ENCODE data around the gene PDE11A.
"Not testable (repeated sequence)": the region's sequence is repeated elsewhere in the genome, so short reads cannot be mapped to it uniquely, and the experiment has no call there.

PDE11A gene

DNA sequence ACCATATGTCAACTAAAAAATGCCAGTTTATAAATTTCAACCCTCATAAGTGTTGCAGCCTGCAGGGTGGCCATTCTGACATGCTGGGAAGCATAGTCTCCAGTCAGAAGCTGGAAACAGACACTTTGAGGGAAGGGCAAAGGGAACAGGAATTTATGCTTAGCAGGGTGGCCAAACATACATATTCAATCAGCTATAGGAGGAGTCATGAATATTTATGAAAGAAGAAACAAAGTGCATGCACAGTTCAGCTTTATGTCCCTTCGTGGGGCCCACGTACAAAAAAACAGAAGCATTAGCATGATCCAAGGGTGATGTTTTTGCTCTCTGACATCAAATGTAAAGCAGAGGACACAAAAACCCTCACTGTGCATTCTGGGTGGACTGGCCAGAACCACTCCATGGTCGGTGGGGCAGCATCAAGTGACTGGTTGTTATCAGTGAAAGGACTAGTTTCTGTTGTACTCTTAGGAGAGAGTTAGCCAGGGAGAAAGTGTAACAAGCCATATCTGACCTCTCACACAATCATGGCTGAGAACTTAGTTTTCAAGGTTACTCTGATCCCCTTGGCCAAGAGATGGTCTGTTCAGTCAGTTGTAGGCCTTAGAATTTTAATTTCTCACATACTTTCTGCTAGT, 9.9 kb upstream of the PDE11A start:
- H3K9me3 ChIP-seq (ENCODE audit: severe bottlenecking) = no peaks in the 10 kb centered on the region
- no peaks in the 10 kb centered on the region for H3K27me3 ChIP-seq (ENCODE audit: insufficient read depth, low read depth, severe bottlenecking)
- no peak overlapping the region for H3K4me3 ChIP-seq (ENCODE audit: low read depth, low read length)
- H3K36me3 ChIP-seq = no peaks in the 10 kb centered on the region
- no peak for DNase-seq
- TF ChIP-seq, protein P1, sequence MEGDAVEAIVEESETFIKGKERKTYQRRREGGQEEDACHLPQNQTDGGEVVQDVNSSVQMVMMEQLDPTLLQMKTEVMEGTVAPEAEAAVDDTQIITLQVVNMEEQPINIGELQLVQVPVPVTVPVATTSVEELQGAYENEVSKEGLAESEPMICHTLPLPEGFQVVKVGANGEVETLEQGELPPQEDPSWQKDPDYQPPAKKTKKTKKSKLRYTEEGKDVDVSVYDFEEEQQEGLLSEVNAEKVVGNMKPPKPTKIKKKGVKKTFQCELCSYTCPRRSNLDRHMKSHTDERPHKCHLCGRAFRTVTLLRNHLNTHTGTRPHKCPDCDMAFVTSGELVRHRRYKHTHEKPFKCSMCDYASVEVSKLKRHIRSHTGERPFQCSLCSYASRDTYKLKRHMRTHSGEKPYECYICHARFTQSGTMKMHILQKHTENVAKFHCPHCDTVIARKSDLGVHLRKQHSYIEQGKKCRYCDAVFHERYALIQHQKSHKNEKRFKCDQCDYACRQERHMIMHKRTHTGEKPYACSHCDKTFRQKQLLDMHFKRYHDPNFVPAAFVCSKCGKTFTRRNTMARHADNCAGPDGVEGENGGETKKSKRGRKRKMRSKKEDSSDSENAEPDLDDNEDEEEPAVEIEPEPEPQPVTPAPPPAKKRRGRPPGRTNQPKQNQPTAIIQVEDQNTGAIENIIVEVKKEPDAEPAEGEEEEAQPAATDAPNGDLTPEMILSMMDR (IDR thresholded peaks at IDR 0.05; ENCODE audit: low read depth, low read length) = no peak
- no peak overlapping the region for H3K27ac ChIP-seq

DNA sequence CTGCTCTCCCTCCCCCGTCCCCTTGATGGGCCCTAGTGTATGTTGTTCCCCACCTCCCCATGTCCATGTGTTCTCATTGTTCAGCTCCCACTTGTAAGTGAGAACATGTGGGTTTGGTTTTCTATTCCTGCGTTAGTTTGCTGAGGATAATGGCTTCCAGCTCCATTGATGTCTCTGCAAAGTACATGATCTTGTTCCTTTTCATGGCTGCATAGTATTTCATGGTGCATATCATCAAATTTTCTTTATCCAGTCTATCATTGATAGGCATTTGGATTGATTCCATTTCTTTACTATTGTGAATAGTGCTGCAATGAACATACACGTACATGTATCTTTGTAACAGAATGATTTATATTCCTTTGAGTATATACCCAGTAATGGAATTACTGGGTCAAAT, 6.7 kb upstream of the PDE11A start:
- H3K27me3 ChIP-seq (ENCODE audit: insufficient read depth, low read depth, severe bottlenecking); DNase-seq; H3K4me3 ChIP-seq (ENCODE audit: low read depth, low read length); H3K9me3 ChIP-seq (ENCODE audit: severe bottlenecking); H3K36me3 ChIP-seq; H3K27ac ChIP-seq: not testable (repeated sequence)

DNA sequence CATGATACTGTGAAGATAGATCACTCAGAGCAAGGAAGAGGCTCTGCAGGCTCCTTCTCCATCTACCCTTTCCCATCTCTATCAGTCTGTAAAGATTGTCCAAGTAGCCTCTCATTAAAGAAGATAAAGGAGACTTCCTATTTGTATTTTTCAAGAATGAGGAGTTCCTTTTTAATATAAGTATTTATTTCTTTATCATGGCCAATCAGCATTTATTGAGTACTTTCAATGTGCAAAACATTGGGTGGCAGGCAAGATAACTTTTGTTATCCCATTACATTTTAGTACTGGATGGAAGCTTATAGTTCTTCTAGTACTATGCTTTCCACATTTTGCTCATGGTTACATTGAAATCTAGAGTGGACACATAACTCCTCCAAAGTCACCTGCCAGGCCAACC, 3.6 kb upstream of the PDE11A start:
- TF ChIP-seq, protein P1 (IDR thresholded peaks at IDR 0.05; ENCODE audit: low read depth, low read length) = no peak
- Histone ChIP-seq H3K9me3 (ENCODE audit: severe bottlenecking) (no peaks in the 10 kb centered on the region), H3K36me3 (no peaks in the 10 kb centered on the region), H3K4me3 (ENCODE audit: low read depth, low read length) (no peak overlapping the region), H3K27ac (no peak overlapping the region), H3K27me3 (ENCODE audit: insufficient read depth, low read depth, severe bottlenecking) (no peaks in the 10 kb centered on the region)
- DNase-seq = no peak

DNA sequence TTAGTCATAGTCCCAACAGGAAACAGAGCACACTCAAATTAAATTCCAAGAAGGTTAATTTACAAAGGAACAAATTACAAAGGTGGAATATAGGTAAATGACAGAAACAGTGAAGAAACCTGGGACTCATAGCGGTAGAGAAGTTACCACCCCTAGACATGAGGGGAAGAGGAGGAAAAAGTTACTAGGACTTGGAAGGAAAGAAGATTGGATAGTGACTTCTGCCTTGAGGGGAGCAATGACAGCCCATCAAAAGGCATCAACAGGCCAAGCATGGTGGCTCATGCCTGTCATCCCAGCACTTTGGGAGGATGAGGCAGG, 2.4 kb upstream of the PDE11A start:
- Histone ChIP-seq H3K4me3 (ENCODE audit: low read depth, low read length) (no peak overlapping the region), H3K27me3 (ENCODE audit: insufficient read depth, low read depth, severe bottlenecking) (no peaks in the 10 kb centered on the region), H3K36me3 (no peaks in the 10 kb centered on the region), H3K9me3 (ENCODE audit: severe bottlenecking) (no peaks in the 10 kb centered on the region), H3K27ac (no peak overlapping the region)
- TF ChIP-seq, protein P1 (IDR thresholded peaks at IDR 0.05; ENCODE audit: low read depth, low read length) = no peak
- DNase-seq = no peak

DNA sequence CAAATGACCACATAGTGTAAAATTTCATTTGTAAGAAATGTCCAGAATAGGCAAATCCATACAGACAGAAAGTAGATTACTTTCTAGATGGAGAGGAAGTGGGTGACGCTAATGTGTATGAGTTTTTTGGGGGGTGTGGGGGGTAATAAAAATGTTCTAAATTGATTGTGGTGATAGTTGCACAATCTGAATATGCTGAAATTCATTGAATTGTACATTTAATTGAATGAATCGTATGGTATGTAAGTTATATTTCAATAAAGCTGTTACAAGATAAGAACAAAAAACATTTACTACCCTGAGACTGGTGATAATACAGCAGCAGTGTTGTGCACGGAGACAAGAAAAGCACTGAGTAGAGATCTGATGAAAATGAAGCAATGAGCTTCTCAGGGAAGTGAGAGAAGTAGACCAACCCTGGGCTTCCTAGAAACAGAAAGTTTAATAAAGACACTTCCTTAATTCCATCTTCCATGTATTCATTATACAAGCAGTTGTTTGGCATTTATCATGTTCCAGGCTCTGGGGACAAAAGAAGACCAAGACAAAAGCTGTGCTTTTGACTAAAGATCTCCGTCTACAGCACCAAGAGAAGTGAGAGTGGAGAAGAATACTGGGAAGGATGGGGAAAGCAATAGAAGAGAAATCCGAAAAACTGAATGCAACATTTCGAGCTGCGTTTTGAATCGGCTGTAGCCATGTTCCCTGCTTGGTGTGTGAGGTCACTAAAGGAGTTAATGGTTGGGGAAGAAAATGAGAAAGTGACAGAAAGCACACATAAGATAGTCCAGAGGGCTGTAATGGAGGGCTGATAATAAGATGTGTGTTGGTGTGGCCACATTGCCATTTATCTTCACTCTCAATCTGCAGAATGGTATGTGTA, 1.8 kb upstream of the PDE11A start:
- TF ChIP-seq, protein P1 (IDR thresholded peaks at IDR 0.05; ENCODE audit: low read depth, low read length) = no peak
- Histone ChIP-seq H3K9me3 (ENCODE audit: severe bottlenecking) (no peaks in the 10 kb centered on the region), H3K27ac (no peak overlapping the region), H3K27me3 (ENCODE audit: insufficient read depth, low read depth, severe bottlenecking) (no peaks in the 10 kb centered on the region), H3K4me3 (ENCODE audit: low read depth, low read length) (no peak overlapping the region), H3K36me3 (no peaks in the 10 kb centered on the region)
- no peak for DNase-seq

DNA sequence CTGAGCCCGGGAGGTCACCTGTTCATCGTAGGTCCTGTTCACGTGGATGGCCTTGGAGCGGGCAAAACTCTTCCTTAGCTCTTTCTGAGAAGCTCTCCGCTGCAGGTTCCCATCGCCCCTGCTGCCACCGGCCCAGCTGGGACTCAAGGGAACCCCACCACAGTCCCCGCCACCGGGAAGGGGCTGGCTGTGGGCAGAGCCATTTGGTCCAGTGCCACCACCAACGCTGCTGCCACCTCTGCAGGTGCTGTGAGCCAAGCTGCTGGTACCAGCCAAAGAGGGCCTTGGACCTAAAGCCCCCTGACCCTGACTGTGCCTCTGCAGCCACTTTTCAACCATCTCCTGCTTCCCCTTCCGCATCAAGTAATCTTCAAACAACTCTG, 586 bp downstream of the PDE11A start:
- Histone ChIP-seq H3K9me3 (ENCODE audit: severe bottlenecking) (no peaks in the 10 kb centered on the region), H3K4me3 (ENCODE audit: low read depth, low read length) (peak overlapping the region; percentile 65), H3K27me3 (ENCODE audit: insufficient read depth, low read depth, severe bottlenecking) (no peaks in the 10 kb centered on the region), H3K36me3 (no peaks in the 10 kb centered on the region), H3K27ac (peak overlapping the region; percentile 71; the same call in 1 of the 2 replicates)
- TF ChIP-seq, protein P1 (IDR thresholded peaks at IDR 0.05; ENCODE audit: low read depth, low read length) = no peak
- no peak for DNase-seq

Data from WERI-Rb-1 (cell line).